SU-DHL-6 (cell line): ENCODE measurements around the gene SPATA1.

Experiments used
- H2AFZ ChIP-seq: fragments of 200-600 bp; sonication (generic); 2 replicates; pipeline ENCODE4 v1.6.1; 2014; ENCODE audit warnings: low read depth, mild to moderate bottlenecking, moderate library complexity, mixed read lengths, antibody characterized with exemption, low read length; ENCODE audit not compliant: severe bottlenecking
- H3F3A ChIP-seq: fragments of 200-600 bp; shearing (Covaris generic); 2 replicates; pipeline ENCODE4 v1.6.0; 2016; ENCODE audit warnings: antibody characterized with exemption, mild to moderate bottlenecking; ENCODE audit not compliant: insufficient read depth
- H3K27ac ChIP-seq: fragments of 200-600 bp; sonication (generic); 2 replicates; pipeline ENCODE4 v1.5.1; 2016; ENCODE audit warnings: low read depth, mild to moderate bottlenecking, low read length, moderate library complexity, mixed read lengths
- H3K27me3 ChIP-seq: fragments of 200-600 bp; sonication (generic), shearing (Covaris generic); 2 replicates; pipeline ENCODE4 v1.6.0; 2014; ENCODE audit warnings: mild to moderate bottlenecking, low read length
- H3K36me3 ChIP-seq: fragments of 200-600 bp; sonication (generic); 2 replicates; pipeline ENCODE4 v1.6.1; 2014; ENCODE audit warnings: mild to moderate bottlenecking, low read length, mixed read lengths
- H3K4me2 ChIP-seq: fragments of 300-600, 200-600 bp; shearing (Covaris generic), sonication (generic); 2 replicates; pipeline ENCODE4 v1.6.0; 2014; ENCODE audit warnings: low read length, low read depth, mild to moderate bottlenecking; ENCODE audit not compliant: poor library complexity, severe bottlenecking
- H3K4me3 ChIP-seq: fragments of 200-600 bp; sonication (generic); 2 replicates; pipeline ENCODE4 v1.5.1; 2014; ENCODE audit warnings: antibody characterized with exemption, low read length, mild to moderate bottlenecking, mixed read lengths; ENCODE audit not compliant: insufficient read depth, poor library complexity, severe bottlenecking
- H3K79me2 ChIP-seq: fragments of 200-600 bp; sonication (generic); 2 replicates; pipeline ENCODE4 v1.6.1; 2014; ENCODE audit warnings: mild to moderate bottlenecking, low read length, moderate library complexity; ENCODE audit not compliant: insufficient read depth
- H3K9ac ChIP-seq: fragments of 200-600 bp; sonication (generic); 2 replicates; pipeline ENCODE4 v1.7.0; 2014; ENCODE audit warnings: mild to moderate bottlenecking, low read length
- H3K9me2 ChIP-seq: fragments of 200-600 bp; sonication (generic); replicated peaks from 2 replicates; pipeline ENCODE4 v1.6.1; 2014; ENCODE audit warnings: low read length; ENCODE audit not compliant: insufficient read depth
- H3K9me3 ChIP-seq: fragments of 200-600 bp; sonication (generic); 2 replicates; pipeline ENCODE4 v1.6.1; 2014; ENCODE audit warnings: low read length, mixed read lengths; ENCODE audit not compliant: insufficient read depth
- H4K20me1 ChIP-seq: fragments of 200-600 bp; sonication (generic); 2 replicates; pipeline ENCODE4 v1.6.1; 2014; ENCODE audit warnings: low read depth, mild to moderate bottlenecking, antibody characterized with exemption, low read length, moderate library complexity, mixed read lengths
- EZH2phosphoT487 ChIP-seq: fragments of 200-600 bp; sonication (generic), shearing (Covaris generic); conservative IDR thresholded peaks from 2 replicates; pipeline ENCODE4 v1.6.1; 2018; ENCODE audit warnings: mild to moderate bottlenecking, antibody characterized with exemption, low read length, moderate library complexity, mixed read lengths
- TF ChIP-seq, protein P1 (sequence below): fragments of 200-600 bp; sonication (generic); IDR thresholded peaks from one replicate; pipeline ENCODE4 v1.5.1; 2017; ENCODE audit warnings: antibody characterized with exemption, mild to moderate bottlenecking, low read length, moderate library complexity; ENCODE audit not compliant: insufficient read depth, poor library complexity, severe bottlenecking

SPATA1 gene

DNA sequence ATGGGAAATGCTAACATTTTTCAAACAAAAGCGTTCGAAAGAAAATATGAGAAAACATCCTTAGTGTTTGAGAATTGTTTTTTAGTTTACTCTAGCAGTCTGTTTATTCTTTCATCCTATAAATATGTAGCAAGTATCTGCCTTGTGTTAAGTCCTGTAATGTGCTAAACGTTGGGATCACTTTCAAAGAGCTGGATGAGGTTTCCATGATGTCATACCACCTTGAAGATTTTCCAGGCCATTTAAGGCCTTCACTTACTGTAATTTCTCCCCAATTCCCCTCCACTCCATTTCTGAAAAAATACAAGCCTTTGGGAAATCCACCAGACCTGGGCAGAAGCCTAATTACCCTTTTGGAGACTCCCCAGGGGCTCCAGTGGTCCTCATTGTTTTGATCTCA, 92.2 kb downstream of the SPATA1 start:
- no peaks in the 10 kb centered on the region for H4K20me1 ChIP-seq
- no peaks in the 10 kb centered on the region for H3K27me3 ChIP-seq
- H3K9ac ChIP-seq: no peak overlapping the region
- H3K4me3 ChIP-seq: no peak overlapping the region
- TF ChIP-seq, protein P1, sequence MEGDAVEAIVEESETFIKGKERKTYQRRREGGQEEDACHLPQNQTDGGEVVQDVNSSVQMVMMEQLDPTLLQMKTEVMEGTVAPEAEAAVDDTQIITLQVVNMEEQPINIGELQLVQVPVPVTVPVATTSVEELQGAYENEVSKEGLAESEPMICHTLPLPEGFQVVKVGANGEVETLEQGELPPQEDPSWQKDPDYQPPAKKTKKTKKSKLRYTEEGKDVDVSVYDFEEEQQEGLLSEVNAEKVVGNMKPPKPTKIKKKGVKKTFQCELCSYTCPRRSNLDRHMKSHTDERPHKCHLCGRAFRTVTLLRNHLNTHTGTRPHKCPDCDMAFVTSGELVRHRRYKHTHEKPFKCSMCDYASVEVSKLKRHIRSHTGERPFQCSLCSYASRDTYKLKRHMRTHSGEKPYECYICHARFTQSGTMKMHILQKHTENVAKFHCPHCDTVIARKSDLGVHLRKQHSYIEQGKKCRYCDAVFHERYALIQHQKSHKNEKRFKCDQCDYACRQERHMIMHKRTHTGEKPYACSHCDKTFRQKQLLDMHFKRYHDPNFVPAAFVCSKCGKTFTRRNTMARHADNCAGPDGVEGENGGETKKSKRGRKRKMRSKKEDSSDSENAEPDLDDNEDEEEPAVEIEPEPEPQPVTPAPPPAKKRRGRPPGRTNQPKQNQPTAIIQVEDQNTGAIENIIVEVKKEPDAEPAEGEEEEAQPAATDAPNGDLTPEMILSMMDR: no peak
- no peak for TF ChIP-seq EZH2phosphoT487
- H3K9me2 ChIP-seq: no peaks in the 10 kb centered on the region
- H3K79me2 ChIP-seq: no peaks in the 10 kb centered on the region
- H3K4me2 ChIP-seq: no peak overlapping the region
- H3K36me3 ChIP-seq: no peaks in the 10 kb centered on the region
- H3K27ac ChIP-seq: no peak overlapping the region
- no peak overlapping the region for H2AFZ ChIP-seq
- no peaks in the 10 kb centered on the region; the same call in 1 of the 2 replicates for H3K9me3 ChIP-seq
- no peaks in the 10 kb centered on the region for H3F3A ChIP-seq

DNA sequence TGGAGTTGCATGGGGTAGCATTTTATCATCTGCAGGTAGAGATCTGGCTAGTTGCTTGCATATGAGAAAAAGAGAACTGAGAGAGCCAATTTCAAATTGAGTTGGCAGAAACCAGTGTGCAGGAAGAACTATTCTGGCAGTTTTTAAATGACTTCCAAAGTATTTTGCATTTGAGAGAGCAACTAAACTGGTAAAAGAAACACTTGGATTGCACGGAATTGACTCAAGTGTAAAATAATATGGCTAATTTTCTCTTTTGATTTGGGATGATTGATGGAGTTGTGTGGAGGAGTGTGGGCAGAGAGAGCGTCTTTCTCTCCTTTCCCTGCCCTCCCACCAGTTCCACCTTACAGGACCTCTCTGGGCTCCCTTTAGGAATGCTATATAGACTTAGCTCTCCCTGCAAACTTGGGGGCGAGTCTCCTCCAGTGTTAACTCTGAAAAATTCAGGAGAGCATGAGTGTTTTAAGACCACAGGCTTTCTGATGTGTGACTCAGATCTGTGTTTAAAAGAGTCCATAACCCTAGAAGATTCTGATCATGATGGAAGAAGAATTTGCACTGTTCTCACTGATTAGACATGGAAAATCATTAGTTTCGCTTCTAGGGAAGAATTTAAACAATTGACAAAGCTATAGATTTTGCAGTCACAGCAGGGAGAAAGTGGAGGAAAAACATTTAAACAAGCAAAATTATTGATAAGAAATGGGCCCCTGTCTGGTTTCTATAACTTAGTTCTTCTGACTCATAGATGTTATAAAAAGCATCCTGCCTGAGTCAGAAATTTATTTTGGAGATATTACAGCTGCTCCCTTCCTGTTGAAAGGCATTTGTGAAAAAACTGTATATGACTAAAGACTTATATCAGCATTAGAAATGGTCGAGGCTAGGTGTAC, 92.9 kb downstream of the SPATA1 start:
- no peak overlapping the region for H2AFZ ChIP-seq
- no peak overlapping the region for H3K9ac ChIP-seq
- no peaks in the 10 kb centered on the region for H3K9me2 ChIP-seq

DNA sequence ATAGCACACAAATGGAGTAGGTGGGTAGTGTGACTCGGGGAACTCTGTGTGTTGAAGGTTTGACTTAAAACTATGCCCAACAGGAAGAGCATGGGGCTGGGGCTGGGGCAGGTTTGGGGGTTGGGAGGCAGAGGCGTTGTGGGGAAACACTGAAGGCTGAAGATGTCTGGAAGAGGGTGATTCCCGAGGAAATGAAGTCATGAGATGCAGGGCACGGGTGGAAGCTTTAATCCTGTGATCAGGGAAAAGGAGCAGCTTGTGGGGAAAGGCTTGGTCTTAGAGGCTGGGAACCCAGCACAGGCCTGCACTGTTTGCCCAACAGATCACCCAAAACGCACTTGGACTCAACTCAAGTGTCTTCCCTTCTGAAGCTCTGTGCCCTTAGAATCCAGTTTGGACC, 94.6 kb downstream of the SPATA1 start:
- Histone ChIP-seq H3K9ac (no peak overlapping the region), H3K27ac (no peak overlapping the region), H3K36me3 (no peaks in the 10 kb centered on the region), H2AFZ (no peak overlapping the region), H3K9me2 (no peaks in the 10 kb centered on the region), H3F3A (no peaks in the 10 kb centered on the region), H3K79me2 (no peaks in the 10 kb centered on the region), H4K20me1 (no peaks in the 10 kb centered on the region), H3K4me3 (no peak overlapping the region), H3K4me2 (no peak overlapping the region), H3K9me3 (peaks cover 19% of the 10 kb centered on the region), H3K27me3 (no peaks in the 10 kb centered on the region)
- no peak for TF ChIP-seq EZH2phosphoT487
- TF ChIP-seq, protein P1: no peak

More for the DNA sequence above, 92.9 kb downstream of the SPATA1 start:
- TF ChIP-seq, protein P1: no peak
- TF ChIP-seq EZH2phosphoT487: no peak
- Histone ChIP-seq H3K79me2 (no peaks in the 10 kb centered on the region), H3K27ac (no peak overlapping the region), H3K4me3 (no peak overlapping the region), H3K9me3 (peaks cover 2% of the 10 kb centered on the region; the same call in 1 of the 2 replicates), H3K4me2 (no peak overlapping the region), H3K27me3 (no peaks in the 10 kb centered on the region), H3F3A (no peaks in the 10 kb centered on the region), H3K36me3 (no peaks in the 10 kb centered on the region), H4K20me1 (no peaks in the 10 kb centered on the region)
